ENCODE measurements around the gene MRPL19. TPM values are rescaled to one million over a fixed set of nuclear protein-coding genes. Genes with fewer than 3 reads are reported as not detected.

Gene MRPL19
- total and polyA plus RNA-seq, 2 of the 13 experiments (the other 11 are each of a cell fraction or from before 2014, with no cell fraction given) = 43.2 to 163 TPM

DNA sequence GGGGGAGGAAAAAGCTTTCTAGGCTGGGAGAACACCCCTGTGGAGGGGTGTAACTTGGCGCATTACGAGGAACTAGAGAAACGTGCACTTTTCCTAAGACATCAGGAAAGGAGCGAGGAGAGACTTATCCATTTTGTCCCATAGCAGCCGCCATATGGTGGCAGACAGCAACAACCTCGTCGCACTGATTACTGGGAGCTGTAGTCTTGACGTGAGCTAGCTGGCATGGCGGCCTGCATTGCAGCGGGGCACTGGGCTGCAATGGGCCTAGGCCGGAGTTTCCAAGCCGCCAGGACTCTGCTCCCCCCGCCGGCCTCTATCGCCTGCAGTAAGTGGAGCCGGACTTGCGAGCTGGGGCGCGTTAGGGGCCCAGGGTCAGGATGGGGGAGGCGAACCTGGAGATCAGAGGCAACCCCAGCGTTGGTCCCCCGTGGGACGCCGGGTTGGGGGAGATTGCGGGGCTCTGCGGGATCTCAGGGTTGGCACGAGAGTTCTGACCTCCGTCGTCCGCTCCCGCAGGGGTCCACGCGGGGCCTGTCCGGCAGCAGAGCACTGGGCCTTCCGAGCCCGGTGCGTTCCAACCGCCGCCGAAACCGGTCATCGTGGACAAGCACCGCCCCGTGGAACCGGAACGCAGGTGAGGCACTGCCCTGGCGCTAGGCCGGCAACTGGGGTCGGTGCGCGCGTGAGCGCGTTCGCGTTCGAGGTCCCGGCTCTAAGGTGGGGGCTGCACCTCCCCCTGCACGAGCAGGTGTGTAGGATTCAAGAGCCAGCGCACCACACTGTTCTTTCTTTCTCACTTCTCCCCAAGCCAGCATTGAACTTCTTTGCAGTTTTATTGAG lies at the start of gene MRPL19 (continued):
- TF ChIP-seq, protein P1, sequence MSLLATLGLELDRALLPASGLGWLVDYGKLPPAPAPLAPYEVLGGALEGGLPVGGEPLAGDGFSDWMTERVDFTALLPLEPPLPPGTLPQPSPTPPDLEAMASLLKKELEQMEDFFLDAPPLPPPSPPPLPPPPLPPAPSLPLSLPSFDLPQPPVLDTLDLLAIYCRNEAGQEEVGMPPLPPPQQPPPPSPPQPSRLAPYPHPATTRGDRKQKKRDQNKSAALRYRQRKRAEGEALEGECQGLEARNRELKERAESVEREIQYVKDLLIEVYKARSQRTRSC (CRISPR knock-in tag; IDR thresholded peaks at IDR 0.05; ENCODE audit: low read depth) = no peak
- peak; percentile 96 for TF ChIP-seq ZFP91 (CRISPR knock-in tag; IDR thresholded peaks at IDR 0.05; ENCODE audit: borderline replicate concordance)
- no peak for TF ChIP-seq DPF2 (CRISPR knock-in tag; IDR thresholded peaks at IDR 0.05; ENCODE audit: borderline replicate concordance, low read depth)
- TF ChIP-seq ZNF816 (CRISPR knock-in tag; IDR thresholded peaks at IDR 0.05; ENCODE audit: borderline replicate concordance) = peak; percentile 74
- no peak; the same call in 1 of the 2 replicates for TF ChIP-seq NFYC (CRISPR knock-in tag; IDR thresholded peaks at IDR 0.05)
- TF ChIP-seq NAIF1 (CRISPR knock-in tag; IDR thresholded peaks at IDR 0.05; ENCODE audit: borderline replicate concordance) = peak; percentile 81; the same call in 1 of the 2 replicates
- TF ChIP-seq TIGD3 (CRISPR knock-in tag; IDR thresholded peaks at IDR 0.05; ENCODE audit: borderline replicate concordance) = peak; percentile 80
- TF ChIP-seq KDM2A (CRISPR knock-in tag; IDR thresholded peaks at IDR 0.05; ENCODE audit: borderline replicate concordance, low read depth) = peak; percentile 85
- TF ChIP-seq ZFP82 (CRISPR knock-in tag; IDR thresholded peaks at IDR 0.05; ENCODE audit: borderline replicate concordance) = peak; percentile 40; the same call in 1 of the 2 replicates
- peak; percentile 98 for TF ChIP-seq ZNF143 (CRISPR knock-in tag; IDR thresholded peaks at IDR 0.05)
- TF ChIP-seq SNAPC4 (CRISPR knock-in tag; IDR thresholded peaks at IDR 0.05) = peak; percentile 75; the same call in 1 of the 2 replicates
- TF ChIP-seq MTA1 (CRISPR knock-in tag; IDR thresholded peaks at IDR 0.05; ENCODE audit: borderline replicate concordance) = peak; percentile 97; the same call in 1 of the 2 replicates
- peak; percentile 92 for TF ChIP-seq YEATS4 (CRISPR knock-in tag; IDR thresholded peaks at IDR 0.05; ENCODE audit: borderline replicate concordance)
- TF ChIP-seq ZBTB26 (CRISPR knock-in tag; IDR thresholded peaks at IDR 0.05; ENCODE audit: borderline replicate concordance) = 0 out of 2 replicates have a peak, but pooled peaks have one; percentile 52

All from HepG2 (cell line).